Panc1 (cell line): Measurements from ENCODE around the gene DPYD. TPM values are rescaled to one million over a fixed set of nuclear protein-coding genes. Genes with fewer than 3 reads are reported as not detected.

Experiments
- ATAC-seq: fragments of 200-7000 bp; cut with Tn5 transposase; 2 replicates; pipeline ENCODE4 v1.9.1; 2020; ENCODE audit warnings: mild to moderate bottlenecking, moderate library complexity
- BruUV-seq: library from RNA; stranded (reverse); fragments of 400-500 nt; replicated peaks from 2 replicates; lab custom pipeline; 2021; lab: Mats Ljungman, UMichigan
- CTCF ChIA-PET: fragments of 300-600 bp; sonication (Branson Sonifier 250); formaldehyde crosslinking; loops from one replicate; lab custom pipeline; 2022; ENCODE audit warnings: antibody characterized with exemption; lab: Charles Lee
- POLR2A ChIA-PET: fragments of 300-600 bp; sonication (Branson Sonifier 250); formaldehyde crosslinking; loops from one replicate; lab custom pipeline; 2022; ENCODE audit warnings: antibody characterized with exemption; lab: Charles Lee
- DNase-seq: peaks from one replicate; pipeline ENCODE4 v3.0.0-alpha.2; 2010; ENCODE audit warnings: low read depth, low spot score
- H3K27ac ChIP-seq: 2 replicates; pipeline ENCODE4 v1.5.1; 2011; ENCODE audit warnings: mild to moderate bottlenecking, low read length, inconsistent platforms
- H3K27me3 ChIP-seq: fragments of 200-500 bp; sonication (Bioruptor generic); 2 replicates; pipeline ENCODE4 v1.6.0; 2014; ENCODE audit warnings: low read length, inconsistent platforms; ENCODE audit not compliant: control insufficient read depth, insufficient read depth
- H3K36me3 ChIP-seq: fragments of 200-500 bp; sonication (Bioruptor generic); 2 replicates; pipeline ENCODE4 v1.5.1; 2014; ENCODE audit warnings: inconsistent platforms, mild to moderate bottlenecking, low read length, moderate library complexity; ENCODE audit not compliant: control insufficient read depth, insufficient read depth
- H3K4me1 ChIP-seq: 2 replicates; pipeline ENCODE4 v1.5.1; 2011; ENCODE audit warnings: inconsistent platforms, mild to moderate bottlenecking, low read length, moderate library complexity; ENCODE audit not compliant: control insufficient read depth, insufficient read depth
- H3K4me3 ChIP-seq, 2 experiments: 2 replicates each; pipeline ENCODE4 v1.5.1; 2011 to 2012; ENCODE audit warnings: low read depth in 2 of 2, low read length in 2 of 2, mild to moderate bottlenecking in 2 of 2, inconsistent platforms in 1 of 2, moderate library complexity in 1 of 2
- H3K9me3 ChIP-seq: fragments of 200-500 bp; sonication (Bioruptor generic); 2 replicates; pipeline ENCODE4 v1.5.1; 2014; ENCODE audit warnings: low read depth, mild to moderate bottlenecking, inconsistent platforms, low read length, moderate library complexity; ENCODE audit not compliant: control insufficient read depth, insufficient read depth
- POLR2AphosphoS5 ChIP-seq: IDR thresholded peaks from 2 replicates; pipeline ENCODE4 v1.6.1; 2012; ENCODE audit warnings: mild to moderate bottlenecking, low read depth, low read length, moderate library complexity
- SIN3A ChIP-seq: IDR thresholded peaks from 2 replicates; pipeline ENCODE4 v1.6.1; 2012; ENCODE audit warnings: low read depth, mild to moderate bottlenecking, low read length, moderate library complexity, borderline replicate concordance; ENCODE audit not compliant: insufficient read depth
- TCF7L2 ChIP-seq: IDR thresholded peaks from 2 replicates; pipeline ENCODE4 v1.6.1; 2011; ENCODE audit warnings: mild to moderate bottlenecking, low read depth, low read length, inconsistent platforms
- in situ Hi-C: cut with HindIII; loops from 2 replicates; pipeline ENCODE4 v1.10.0; 2016; ENCODE audit warnings: low sequenced_read_pairs, low pct_unique_long_range_greater_than_20kb
- intact Hi-C: fragments of 100-400 bp; cut with micrococcal nuclease; formaldehyde crosslinking; loops from one replicate; pipeline ENCODE4 v1.10.0; 2022; ENCODE audit not compliant: unreplicated experiment
- total RNA-seq: library from RNA; stranded (reverse); gene quantifications from one replicate; pipeline ENCODE4 v1.2.1, GENCODE V29; 2021; ENCODE audit not compliant: unreplicated experiment
- TF ChIP-seq, protein P1 (sequence below): fragments of 450-650 bp; IDR thresholded peaks from 2 replicates; pipeline ENCODE4 v1.5.1; 2017; ENCODE audit warnings: mild to moderate bottlenecking
- TF ChIP-seq, protein P2 (sequence below), 2 experiments: IDR thresholded peaks; 2 replicates each; pipeline ENCODE4 v1.6.1; 2011 to 2012; ENCODE audit warnings: low read depth in 2 of 2, control low read depth in 1 of 2, low read length in 1 of 2, mild to moderate bottlenecking in 1 of 2, moderate library complexity in 1 of 2; ENCODE audit not compliant: insufficient read depth in 1 of 2

The DPYD gene
- total RNA-seq, 1 experiment from 2014 or later = 2.0 TPM

DNA sequence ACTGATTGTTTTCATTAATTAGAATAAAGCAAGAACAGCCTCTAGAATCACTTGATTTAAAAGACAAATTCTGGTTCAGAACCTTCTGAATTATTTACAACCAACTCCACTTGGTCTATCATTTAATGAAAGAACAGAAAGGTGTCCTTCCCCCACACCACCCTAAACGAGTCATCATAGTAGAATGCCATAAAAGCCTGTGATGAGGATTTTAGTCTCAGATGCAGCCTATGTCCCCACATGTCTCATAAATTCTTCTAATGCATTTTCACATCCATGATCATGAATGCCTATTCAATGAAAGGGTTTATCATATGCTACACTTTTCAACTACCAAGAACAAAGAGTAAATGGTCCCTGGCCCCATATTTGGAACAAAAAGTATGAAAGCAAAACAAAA is 508.1 kb downstream of the DPYD start:
- intact Hi-C loops (no loop called here), in situ Hi-C loops (no loop called here)
- no peak overlapping the region for H3K4me3 ChIP-seq
- ChIA-PET CTCF (no interaction called here), POLR2A (no interaction called here)
- H3K27me3 ChIP-seq = no peaks in the 10 kb centered on the region
- no peaks in the 10 kb centered on the region for H3K4me1 ChIP-seq
- no peaks in the 10 kb centered on the region for H3K36me3 ChIP-seq
- ATAC-seq (no peak), DNase-seq (no peak)
- TF ChIP-seq, protein P1, sequence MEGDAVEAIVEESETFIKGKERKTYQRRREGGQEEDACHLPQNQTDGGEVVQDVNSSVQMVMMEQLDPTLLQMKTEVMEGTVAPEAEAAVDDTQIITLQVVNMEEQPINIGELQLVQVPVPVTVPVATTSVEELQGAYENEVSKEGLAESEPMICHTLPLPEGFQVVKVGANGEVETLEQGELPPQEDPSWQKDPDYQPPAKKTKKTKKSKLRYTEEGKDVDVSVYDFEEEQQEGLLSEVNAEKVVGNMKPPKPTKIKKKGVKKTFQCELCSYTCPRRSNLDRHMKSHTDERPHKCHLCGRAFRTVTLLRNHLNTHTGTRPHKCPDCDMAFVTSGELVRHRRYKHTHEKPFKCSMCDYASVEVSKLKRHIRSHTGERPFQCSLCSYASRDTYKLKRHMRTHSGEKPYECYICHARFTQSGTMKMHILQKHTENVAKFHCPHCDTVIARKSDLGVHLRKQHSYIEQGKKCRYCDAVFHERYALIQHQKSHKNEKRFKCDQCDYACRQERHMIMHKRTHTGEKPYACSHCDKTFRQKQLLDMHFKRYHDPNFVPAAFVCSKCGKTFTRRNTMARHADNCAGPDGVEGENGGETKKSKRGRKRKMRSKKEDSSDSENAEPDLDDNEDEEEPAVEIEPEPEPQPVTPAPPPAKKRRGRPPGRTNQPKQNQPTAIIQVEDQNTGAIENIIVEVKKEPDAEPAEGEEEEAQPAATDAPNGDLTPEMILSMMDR = no peak
- BruUV-seq = no TSS peak
- no peaks in the 10 kb centered on the region for H3K9me3 ChIP-seq
- H3K27ac ChIP-seq = no peak overlapping the region

DNA sequence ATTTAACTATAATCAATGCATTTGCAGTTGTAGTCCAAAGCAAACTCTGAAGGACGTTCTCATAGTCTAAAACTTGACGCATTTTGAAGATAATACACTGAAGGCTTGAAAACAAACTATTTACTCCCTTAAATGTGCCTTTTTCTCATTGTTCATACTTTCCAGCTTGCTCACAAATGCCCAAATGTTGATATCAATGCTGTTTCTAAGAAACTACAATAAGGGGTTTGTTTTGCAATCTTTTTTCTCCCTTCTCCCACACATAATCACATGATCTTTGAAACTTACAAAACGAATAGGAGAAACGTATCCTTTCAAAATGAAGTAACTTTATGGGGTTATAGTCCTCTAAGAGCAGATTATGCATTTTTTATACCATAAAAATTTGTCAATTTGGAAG is 508.7 kb downstream of the DPYD start:
- no peaks in the 10 kb centered on the region for H3K27me3 ChIP-seq
- ChIA-PET POLR2A (no interaction called here), CTCF (no interaction called here)
- in situ Hi-C loops = no loop called here
- DNase-seq = no peak
- H3K36me3 ChIP-seq = no peaks in the 10 kb centered on the region
- no peak for ATAC-seq
- no peaks in the 10 kb centered on the region for H3K4me1 ChIP-seq
- H3K4me3 ChIP-seq = no peak overlapping the region
- BruUV-seq = no TSS peak
- TF ChIP-seq TCF7L2 = no peak
- intact Hi-C loops = no loop called here
- H3K27ac ChIP-seq = no peak overlapping the region
- H3K9me3 ChIP-seq = no peaks in the 10 kb centered on the region

DNA sequence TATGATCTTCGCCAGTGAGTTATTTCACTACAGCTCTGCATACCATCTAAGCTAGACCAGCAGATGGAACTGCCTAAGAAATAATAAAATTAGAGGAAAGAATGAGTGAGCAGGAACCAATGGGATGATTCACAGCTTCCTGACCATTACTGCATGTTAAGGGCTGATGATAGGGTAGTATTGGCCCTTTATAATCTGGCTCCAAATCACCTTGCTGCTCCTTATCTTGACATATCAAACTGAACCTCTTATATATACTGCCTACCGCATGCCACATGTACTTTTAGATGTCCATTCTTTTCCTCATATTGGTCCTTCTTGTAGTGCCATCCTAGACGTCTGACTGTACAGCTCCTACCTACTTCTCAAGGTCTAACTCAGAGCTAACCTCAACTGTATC is 524.4 kb downstream of the DPYD start:
- no peaks in the 10 kb centered on the region for H3K27me3 ChIP-seq
- H3K4me1 ChIP-seq = no peaks in the 10 kb centered on the region
- BruUV-seq = no TSS peak
- intact Hi-C loops (no loop called here), in situ Hi-C loops (no loop called here)
- H3K9me3 ChIP-seq = no peaks in the 10 kb centered on the region
- no peak overlapping the region for H3K4me3 ChIP-seq
- no peak for DNase-seq
- TF ChIP-seq, protein P2, sequence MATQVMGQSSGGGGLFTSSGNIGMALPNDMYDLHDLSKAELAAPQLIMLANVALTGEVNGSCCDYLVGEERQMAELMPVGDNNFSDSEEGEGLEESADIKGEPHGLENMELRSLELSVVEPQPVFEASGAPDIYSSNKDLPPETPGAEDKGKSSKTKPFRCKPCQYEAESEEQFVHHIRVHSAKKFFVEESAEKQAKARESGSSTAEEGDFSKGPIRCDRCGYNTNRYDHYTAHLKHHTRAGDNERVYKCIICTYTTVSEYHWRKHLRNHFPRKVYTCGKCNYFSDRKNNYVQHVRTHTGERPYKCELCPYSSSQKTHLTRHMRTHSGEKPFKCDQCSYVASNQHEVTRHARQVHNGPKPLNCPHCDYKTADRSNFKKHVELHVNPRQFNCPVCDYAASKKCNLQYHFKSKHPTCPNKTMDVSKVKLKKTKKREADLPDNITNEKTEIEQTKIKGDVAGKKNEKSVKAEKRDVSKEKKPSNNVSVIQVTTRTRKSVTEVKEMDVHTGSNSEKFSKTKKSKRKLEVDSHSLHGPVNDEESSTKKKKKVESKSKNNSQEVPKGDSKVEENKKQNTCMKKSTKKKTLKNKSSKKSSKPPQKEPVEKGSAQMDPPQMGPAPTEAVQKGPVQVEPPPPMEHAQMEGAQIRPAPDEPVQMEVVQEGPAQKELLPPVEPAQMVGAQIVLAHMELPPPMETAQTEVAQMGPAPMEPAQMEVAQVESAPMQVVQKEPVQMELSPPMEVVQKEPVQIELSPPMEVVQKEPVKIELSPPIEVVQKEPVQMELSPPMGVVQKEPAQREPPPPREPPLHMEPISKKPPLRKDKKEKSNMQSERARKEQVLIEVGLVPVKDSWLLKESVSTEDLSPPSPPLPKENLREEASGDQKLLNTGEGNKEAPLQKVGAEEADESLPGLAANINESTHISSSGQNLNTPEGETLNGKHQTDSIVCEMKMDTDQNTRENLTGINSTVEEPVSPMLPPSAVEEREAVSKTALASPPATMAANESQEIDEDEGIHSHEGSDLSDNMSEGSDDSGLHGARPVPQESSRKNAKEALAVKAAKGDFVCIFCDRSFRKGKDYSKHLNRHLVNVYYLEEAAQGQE (IDR thresholded peaks at IDR 0.05; ENCODE audit: insufficient read depth in 1 of 2, low read depth in 2 of 2, low read length in 1 of 2) = no peak
- TF ChIP-seq SIN3A = no peak
- TF ChIP-seq, protein P1 = no peak
- TF ChIP-seq TCF7L2 = no peak
- TF ChIP-seq POLR2AphosphoS5 = no peak
- POLR2A ChIA-PET = no interaction called here
- no peak overlapping the region for H3K27ac ChIP-seq
- H3K36me3 ChIP-seq = no peaks in the 10 kb centered on the region
- no peak for ATAC-seq
- CTCF ChIA-PET = no interaction called here
